GM12801 (cell line): ENCODE results near the gene RDH12.

Experiments
- CTCF ChIP-seq: IDR thresholded peaks from one replicate; pipeline ENCODE4 v1.5.1; 2011; ENCODE audit warnings: control low read depth; ENCODE audit not compliant: insufficient read length; ENCODE audit errors: extremely low read depth

RDH12 gene

GRCh38 chr14:67683842-67684241 lies 17.8 kb upstream of the RDH12 start:
- no peak for TF ChIP-seq CTCF

DNA sequence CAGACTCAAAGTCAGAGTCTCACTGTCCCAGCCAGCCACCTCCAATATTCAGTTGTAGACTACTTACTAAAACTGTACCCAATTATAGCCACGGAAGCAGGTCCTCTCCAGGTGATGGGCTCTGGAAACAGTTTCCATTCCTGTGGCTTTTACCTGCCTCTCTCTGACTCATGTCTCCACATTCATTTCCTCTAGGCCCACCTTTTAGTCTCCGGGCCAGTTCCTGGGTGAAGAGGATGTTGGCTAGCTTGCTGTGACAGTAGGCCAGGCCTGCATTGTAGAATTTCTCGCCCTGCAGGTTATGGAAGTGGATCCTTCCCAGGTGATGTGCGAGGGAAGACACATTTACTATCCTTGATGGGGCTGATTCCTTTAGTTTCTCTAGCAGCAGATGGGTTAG lies 11.7 kb upstream of the RDH12 start:
- TF ChIP-seq CTCF, result no peak

GRCh38 chr14:67694791-67695393 lies 6.8 kb upstream of the RDH12 start:
- no peak for TF ChIP-seq CTCF

- no peak for TF ChIP-seq CTCF
Observed at GRCh38 chr14:67695394-67695949, 6.2 kb upstream of the RDH12 start, which contains the start of gene RDH11. TSS of gene RDH11 (minus strand) at chr14:67695764. CDS start at chr14:67695703, 61 bp downstream.

DNA sequence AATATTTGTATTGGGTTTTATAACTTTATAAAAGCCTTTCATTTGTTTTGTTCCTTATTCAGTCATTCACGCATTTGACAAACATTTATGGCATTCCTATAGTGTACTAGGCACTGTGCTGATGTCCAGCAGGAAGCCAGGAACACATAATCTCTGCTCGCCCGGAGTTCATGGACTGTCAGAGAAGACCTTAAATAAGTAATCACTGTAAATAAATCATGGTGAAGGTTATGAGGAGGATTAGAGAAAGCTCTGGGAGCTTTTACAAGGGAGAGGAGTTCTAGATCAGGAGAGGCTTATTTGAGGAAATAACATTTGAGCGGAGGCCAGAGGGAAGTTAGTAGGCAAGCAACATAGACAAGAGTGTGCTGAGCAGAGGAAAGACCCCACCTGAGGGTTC lies 4.7 kb upstream of the RDH12 start:
- TF ChIP-seq CTCF, result no peak

DNA sequence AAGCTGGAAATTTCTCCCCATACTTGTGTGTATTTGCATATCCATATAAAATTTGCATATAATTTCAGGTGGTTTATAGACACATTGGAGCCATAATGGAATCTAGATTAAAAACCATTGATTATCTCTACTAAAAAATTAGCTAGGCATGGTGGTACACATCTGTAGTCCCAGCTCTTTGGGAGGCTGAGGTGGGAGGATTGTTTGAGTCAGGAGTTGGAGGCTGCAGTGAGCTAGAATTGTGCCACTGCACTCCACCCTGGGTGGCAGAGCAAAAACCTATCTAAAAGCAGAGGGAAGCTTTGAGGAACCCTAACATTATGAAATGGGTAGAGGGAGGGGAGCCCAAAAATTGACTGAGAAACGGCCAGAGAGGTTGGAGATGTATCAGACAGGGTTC lies 3.5 kb upstream of the RDH12 start:
- no peak for TF ChIP-seq CTCF

- no peak for TF ChIP-seq CTCF
Observed at GRCh38 chr14:67703997-67704396, 2.3 kb downstream of the RDH12 start.
